Renal pelvis (tissue), 4 donors: Measurements from ENCODE around the gene MBNL2. TPM values are rescaled to one million over a fixed set of nuclear protein-coding genes. Genes with fewer than 3 reads are reported as not detected.

ENCODE experiments used
- DNase-seq: peaks from one replicate; pipeline ENCODE4 v3.0.0-alpha.2; 2013
- polyA plus RNA-seq, 3 donors: library from polyadenylated mRNA; unstranded; fragments of 120-200 nt; gene quantifications; one replicate each; pipeline ENCODE4 v1.2.1, GENCODE V29; 2013; ENCODE audit not compliant: insufficient read length in 3 of 3

MBNL2 gene
- polyA plus RNA-seq, 3 donors = 51.2 to 69.0 (median 68.7) TPM

- DNase-seq = no peak
Measured at GRCh38 chr13:97229699-97230098, 7.6 kb downstream of the MBNL2 start.

- no peak for DNase-seq
Measured at GRCh38 chr13:97231118-97231828, 9.1 kb downstream of the MBNL2 start.

DNA sequence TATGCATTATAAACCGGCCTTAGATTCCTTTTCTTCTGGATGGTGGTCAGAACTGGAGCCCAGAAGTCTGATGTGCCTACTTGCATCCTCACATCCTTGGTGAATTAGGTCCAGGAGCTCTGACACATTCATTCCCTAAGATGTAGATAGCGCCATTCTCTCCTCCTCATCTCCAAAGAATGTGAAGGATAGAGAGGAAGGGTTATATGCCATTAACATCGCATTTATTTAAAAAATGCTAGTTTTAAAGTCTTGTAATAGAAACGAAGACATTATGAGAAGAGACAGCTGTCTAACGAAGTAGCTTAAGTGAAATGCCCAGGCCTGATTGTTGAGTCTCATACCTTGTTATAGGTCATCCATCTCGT is 9.7 kb downstream of the MBNL2 start:
- no peak for DNase-seq

- no peak for DNase-seq
Measured at GRCh38 chr13:97233499-97233898, 11.4 kb downstream of the MBNL2 start.

DNA sequence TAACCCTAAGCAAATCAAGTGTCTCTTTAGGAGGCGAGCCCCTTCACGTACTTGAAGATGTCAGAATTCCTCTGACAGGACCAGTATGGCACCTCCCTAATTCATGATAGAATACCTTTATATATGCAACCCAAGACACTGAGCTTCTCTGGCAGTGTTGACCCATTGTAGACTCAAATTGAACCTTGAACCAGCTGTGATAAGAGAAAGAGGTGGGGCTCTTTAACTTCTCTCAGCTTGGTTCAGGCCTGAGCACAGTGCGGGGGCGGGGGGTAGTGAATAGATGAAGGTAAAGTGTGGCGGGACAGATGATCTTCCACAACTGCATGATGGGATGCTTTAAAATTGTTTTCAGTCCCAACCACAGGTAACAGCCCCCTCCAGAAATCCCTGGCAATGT is 12.1 kb downstream of the MBNL2 start:
- DNase-seq = no peak

GRCh38 chr13:97234742-97235141 is 12.6 kb downstream of the MBNL2 start:
- no peak for DNase-seq

- DNase-seq = no peak
Measured at GRCh38 chr13:97235549-97236231, 13.6 kb downstream of the MBNL2 start.

- DNase-seq = no peak
Measured at GRCh38 chr13:97237388-97237787, 15.3 kb downstream of the MBNL2 start.

GRCh38 chr13:97238432-97238831 is 16.3 kb downstream of the MBNL2 start:
- no peak for DNase-seq

GRCh38 chr13:97238883-97239282 is 16.8 kb downstream of the MBNL2 start:
- no peak for DNase-seq

DNA sequence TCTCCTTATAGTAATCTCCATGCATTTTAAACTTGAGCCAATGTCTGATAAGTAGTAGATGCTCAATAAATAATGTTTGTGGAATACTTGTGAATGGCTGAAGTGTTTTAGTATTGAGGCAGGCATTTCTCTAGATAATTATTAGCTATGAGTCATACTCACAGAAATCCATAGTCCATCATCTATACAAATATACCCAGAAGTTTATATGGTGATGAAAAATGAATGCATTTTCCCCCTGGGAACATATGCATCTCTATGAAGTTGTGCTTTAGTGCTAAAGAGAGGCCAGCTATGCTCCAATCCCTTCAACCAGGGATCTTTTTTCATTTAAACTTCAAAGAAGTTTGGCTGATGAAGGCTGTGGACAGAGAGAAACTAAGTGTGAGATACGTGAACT is 17.2 kb downstream of the MBNL2 start:
- DNase-seq = no peak

DNA sequence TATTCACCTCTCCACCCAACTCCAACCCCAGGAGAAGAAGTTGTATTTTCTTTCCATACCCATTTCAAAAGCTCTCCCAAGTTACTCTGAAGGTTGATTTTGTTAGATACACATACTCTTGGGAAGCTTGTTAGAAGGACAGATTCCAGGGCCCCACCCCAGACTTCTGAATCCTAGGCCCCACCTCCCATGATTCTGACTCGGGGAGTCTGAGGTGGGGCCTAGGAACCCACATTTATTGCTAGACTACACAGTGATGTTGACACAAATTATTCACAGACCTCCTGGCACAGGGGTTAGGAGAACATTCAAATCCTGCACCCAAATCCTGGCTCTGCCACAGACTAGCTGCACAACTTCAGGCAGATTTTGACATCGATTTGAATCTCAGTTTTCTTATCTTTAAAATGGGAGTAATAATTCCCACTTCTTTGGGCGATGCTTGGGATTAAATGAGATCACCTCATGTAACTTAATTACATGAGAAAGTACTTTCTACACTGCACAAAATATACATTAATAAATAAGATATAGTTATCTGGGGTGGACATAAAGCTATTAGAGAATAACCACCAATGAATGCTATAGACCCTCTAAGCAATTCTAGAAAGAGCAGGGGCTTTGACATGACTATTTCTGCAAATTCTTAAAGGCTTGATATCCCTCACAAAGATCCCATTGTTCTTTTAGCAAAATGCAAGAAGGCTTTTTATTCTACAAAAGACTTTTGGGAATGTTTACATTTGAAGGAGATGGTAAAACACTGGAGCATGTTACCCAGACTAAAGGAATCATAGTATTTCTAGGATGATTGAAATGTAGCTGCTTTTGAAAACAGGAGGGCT is 18.0 kb downstream of the MBNL2 start:
- DNase-seq = no peak

- DNase-seq = no peak
Measured at GRCh38 chr13:97240788-97241734, 18.9 kb downstream of the MBNL2 start.

DNA sequence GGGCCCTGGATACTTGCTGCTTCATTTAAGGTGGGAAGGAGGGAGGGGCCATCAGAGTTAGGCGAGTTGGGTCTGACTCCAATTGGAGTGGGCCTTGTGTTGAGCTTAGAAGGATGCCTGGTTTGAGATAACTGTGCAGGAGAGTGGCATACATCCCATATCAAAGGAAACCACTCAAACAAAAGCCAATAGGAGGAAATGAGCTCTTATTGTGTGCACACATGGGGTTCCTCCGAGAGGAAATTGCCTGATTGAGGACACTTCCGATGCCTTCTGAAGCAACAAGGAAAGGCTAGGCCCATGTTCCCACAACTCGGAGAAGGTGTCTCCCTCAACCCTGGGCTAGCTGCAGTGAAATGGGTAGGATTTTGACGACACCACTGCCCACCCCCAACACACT is 19.6 kb downstream of the MBNL2 start:
- DNase-seq = no peak

DNA sequence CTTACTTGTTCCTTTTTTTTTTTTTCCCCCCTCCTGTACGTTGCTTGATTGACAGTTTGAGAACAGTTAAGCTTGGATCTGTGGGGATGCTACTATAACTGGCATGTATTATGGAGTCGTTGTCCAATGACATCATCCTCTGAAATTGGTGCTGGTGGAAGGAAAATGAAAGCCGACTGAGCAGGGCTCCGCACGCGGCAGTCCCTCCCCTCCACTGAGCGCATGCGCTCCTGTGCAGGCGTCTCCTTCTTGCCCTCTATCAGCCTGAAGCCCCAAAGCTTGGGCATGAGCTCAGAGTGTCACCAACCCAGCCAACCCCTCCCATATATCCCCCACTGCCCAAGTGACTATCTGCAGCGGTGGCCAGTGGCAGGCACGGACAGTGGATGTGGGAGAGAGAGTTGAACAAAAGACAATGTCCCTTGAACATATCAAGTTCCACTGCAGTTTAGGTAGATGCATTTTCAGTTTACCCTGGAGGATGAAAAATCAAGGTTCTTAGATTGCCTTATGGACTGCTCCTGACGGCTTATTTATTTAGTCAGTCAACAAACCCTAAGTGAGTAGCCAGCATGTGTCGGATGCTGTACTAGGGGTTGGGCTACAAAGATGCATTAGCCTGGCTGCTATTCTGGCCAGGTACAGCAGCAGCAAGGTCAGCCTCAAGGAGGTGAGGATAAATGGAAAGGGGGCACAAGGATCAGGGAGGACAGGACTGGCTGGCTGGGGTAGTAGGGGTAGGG is 20.8 kb downstream of the MBNL2 start:
- DNase-seq = no peak

- no peak for DNase-seq
Measured at GRCh38 chr13:97243915-97244781, 22.0 kb downstream of the MBNL2 start.

DNA sequence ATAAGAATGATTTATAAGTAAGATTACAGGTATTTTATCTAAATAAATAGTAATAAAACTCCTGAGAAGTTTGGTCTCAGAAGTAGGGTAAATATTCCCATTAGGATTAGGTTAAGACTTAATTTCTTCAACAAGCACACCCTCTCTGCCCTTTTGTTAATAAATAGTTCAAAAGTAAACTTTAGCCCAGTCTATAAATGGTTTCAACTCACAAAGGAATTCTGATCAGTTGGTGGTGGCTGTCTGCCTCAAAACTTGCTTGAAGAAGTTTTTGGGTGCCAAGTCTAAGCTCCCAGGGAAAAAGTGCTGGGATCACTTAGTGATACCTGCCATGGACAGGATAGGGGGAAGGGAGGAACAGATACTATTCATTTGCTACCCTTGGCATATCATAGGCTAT is 22.9 kb downstream of the MBNL2 start:
- no peak for DNase-seq

GRCh38 chr13:97246596-97247158 is 24.5 kb downstream of the MBNL2 start:
- DNase-seq = no peak

DNA sequence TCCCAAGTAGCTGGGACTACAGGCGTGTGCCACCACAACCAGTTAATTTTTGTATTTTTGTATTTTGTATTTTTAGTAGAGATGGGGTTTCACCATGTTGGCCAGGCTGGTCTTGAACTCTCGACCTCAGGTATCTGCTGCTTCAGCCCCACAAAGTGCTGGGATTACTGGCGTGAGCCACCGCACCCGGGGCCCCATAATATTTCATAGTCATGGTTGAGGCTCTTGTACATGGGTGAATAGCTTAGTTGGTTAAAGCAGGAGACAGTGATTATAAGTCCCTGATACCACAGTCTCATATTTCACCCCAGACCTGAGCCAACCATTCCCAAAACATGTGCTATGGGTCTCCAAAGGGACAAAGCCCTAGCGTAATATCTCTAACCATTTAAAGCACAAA is 26.1 kb downstream of the MBNL2 start:
- DNase-seq = no peak
